ENCODE results near the gene L3MBTL4. TPM values are rescaled to one million over a fixed set of nuclear protein-coding genes. Genes with fewer than 3 reads are reported as not detected.
"Not testable (repeated sequence)": the region's sequence is repeated elsewhere in the genome, so short reads cannot be mapped to it uniquely, and the experiment has no call there.

The L3MBTL4 gene
- total RNA-seq, 6 experiments from 2014 or later, result 8.2 to 16.0 (median 11.3) TPM

GRCh38 chr18:6389005-6389404 lies 25.7 kb downstream of the L3MBTL4 start:
- H3K27me3 ChIP-seq, result no peaks in the 10 kb centered on the region

DNA sequence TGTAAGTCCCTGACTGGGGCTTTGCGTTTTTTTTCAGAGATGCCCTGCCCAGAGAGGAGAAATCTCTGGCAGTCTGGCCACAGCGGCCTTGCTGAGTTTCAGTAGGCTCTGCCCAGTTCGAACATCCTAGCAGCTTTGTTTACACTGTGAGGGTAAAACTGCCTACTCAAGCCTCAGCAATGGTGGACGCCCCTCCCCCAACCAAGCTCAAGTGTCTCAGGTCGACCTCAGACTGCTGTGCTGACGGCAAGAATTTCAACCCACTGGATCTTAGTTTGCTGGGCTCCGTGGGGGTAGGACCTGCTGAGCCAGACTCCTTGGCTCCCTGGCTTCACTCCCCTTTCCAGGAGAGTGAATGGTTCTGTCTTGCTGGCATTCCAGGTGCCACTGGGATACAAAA lies 31.7 kb downstream of the L3MBTL4 start:
- DNase-seq, result no peak
- Histone ChIP-seq H3K4me1 (no peaks in the 10 kb centered on the region), H3K27ac (no peak overlapping the region), H3K27me3 (no peaks in the 10 kb centered on the region), H3K4me3 (no peak overlapping the region), H3K9me3 (no peaks in the 10 kb centered on the region), H3K36me3 (no peaks in the 10 kb centered on the region)
- no peak for ATAC-seq
- no CpG with 5 or more reads among the region's 7 CpGs for WGBS (ENCODE audit: insufficient coverage, low coverage, low lambda C conversion rate, missing lambda C conversion rate)
- TF ChIP-seq CTCF (IDR thresholded peaks at IDR 0.05), result no peak
- no peak for TF ChIP-seq POLR2A (IDR thresholded peaks at IDR 0.05)
- intact Hi-C loops (cut with DNase I), result no loop called here

More at GRCh38 chr18:6389005-6389404, 25.7 kb downstream of the L3MBTL4 start:
- Histone ChIP-seq H3K4me1 (no peaks in the 10 kb centered on the region), H3K36me3 (no peaks in the 10 kb centered on the region), H3K4me3 (no peak overlapping the region), H3K9me3 (peaks cover 0 to 6% (median 0%) of the 10 kb centered on the region in 4 donors), H3K27ac (no peak overlapping the region)
- WGBS (ENCODE audit: insufficient coverage, low coverage, low lambda C conversion rate, missing lambda C conversion rate), result 86% methylated on average over 2 of the region's 2 CpGs
- ATAC-seq (no peak), DNase-seq (no peak)
- intact Hi-C loops (cut with DNase I), result no loop called here
- TF ChIP-seq POLR2A (IDR thresholded peaks at IDR 0.05) (no peak), CTCF (IDR thresholded peaks at IDR 0.05) (no peak)

- Histone ChIP-seq H3K27ac (peak overlapping the region in 2 of 3 donors; percentile 69 to 85), H3K4me1 (peaks cover 0 to 35% (median 9%) of the 10 kb centered on the region in 4 donors)
- H3K4me3 ChIP-seq; H3K36me3 ChIP-seq; DNase-seq; ATAC-seq; H3K27me3 ChIP-seq; intact Hi-C loops (cut with DNase I); H3K9me3 ChIP-seq: not testable (repeated sequence)
- WGBS (ENCODE audit: insufficient coverage, low coverage, low lambda C conversion rate, missing lambda C conversion rate), result 94% methylated on average over 2 of the region's 2 CpGs
Measured at GRCh38 chr18:6377473-6377872, 37.2 kb downstream of the L3MBTL4 start.

- Histone ChIP-seq H3K27me3 (no peaks in the 10 kb centered on the region), H3K9me3 (no peaks in the 10 kb centered on the region), H3K36me3 (no peaks in the 10 kb centered on the region), H3K27ac (peak overlapping the region; percentile 38 to 85 (median 69)), H3K4me3 (no peak overlapping the region), H3K4me1 (peaks cover 0 to 42% (median 9%) of the 10 kb centered on the region in 4 donors)
- peak; percentile 68 to 82 (median 80) for ATAC-seq
- peak in 2 of 4 donors; percentile 9 to 19 for TF ChIP-seq CTCF (IDR thresholded peaks at IDR 0.05)
- no peak for TF ChIP-seq POLR2A (IDR thresholded peaks at IDR 0.05)
- 36% methylated on average over 6 of the region's 6 CpGs for WGBS (ENCODE audit: insufficient coverage, low coverage, low lambda C conversion rate, missing lambda C conversion rate)
- intact Hi-C loops (cut with DNase I), result no loop called here
- peak in 2 of 3 donors; percentile 57 to 58 for DNase-seq
Measured at GRCh38 chr18:6376433-6377229, 38.1 kb downstream of the L3MBTL4 start.

DNA sequence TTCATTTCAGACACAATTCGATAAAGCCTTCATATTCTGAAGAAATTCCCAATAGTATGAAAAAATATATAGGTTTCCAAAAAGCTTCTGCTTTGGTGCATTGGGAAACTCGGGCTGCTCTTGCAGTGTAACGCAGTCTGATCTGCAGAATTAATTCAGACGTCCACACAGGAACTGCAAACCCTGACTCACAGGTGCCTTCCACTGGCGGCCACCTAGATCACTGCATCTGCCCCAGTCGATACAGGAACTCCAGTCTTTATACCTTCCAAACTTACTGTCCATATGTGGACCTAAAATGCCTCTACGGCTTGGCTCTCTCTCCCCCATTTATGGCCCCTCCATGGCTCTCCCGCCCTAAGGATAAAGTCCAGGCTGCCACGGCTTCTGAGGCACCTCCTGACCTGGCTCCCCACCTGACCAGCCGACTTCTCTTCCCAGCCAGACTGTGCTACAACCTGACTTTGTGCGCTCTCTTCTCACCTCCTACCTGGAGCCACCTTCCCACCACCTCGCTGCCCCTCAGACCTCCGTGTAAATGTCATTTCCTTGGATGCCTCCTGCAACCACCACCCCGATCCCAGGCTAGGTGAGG lies 39.7 kb downstream of the L3MBTL4 start:
- peak overlapping the region in 2 of 3 donors; percentile 5 to 16 for H3K4me3 ChIP-seq
- no peaks in the 10 kb centered on the region for H3K27me3 ChIP-seq
- peaks cover 0 to 52% (median 10%) of the 10 kb centered on the region in 4 donors for H3K4me1 ChIP-seq
- DNase-seq (peak; percentile 54 to 76 (median 66)), ATAC-seq (peak; percentile 51 to 63 (median 54))
- no peaks in the 10 kb centered on the region for H3K9me3 ChIP-seq
- 49% methylated on average over 12 of the region's 14 CpGs for WGBS (ENCODE audit: insufficient coverage, low coverage, low lambda C conversion rate, missing lambda C conversion rate)
- TF ChIP-seq CTCF (IDR thresholded peaks at IDR 0.05) (peak in 2 of 4 donors; percentile 24 to 45), POLR2A (IDR thresholded peaks at IDR 0.05) (peak; percentile 30)
- H3K36me3 ChIP-seq, result no peaks in the 10 kb centered on the region
- peak overlapping the region; percentile 30 to 85 (median 69) for H3K27ac ChIP-seq
- intact Hi-C loops (cut with DNase I), result no loop called here
